Frontal cortex (tissue), 4 donors: ENCODE results near the gene PNKD. TPM values are rescaled to one million over a fixed set of nuclear protein-coding genes. Genes with fewer than 3 reads are reported as not detected.
"Not testable (repeated sequence)": the region's sequence is repeated elsewhere in the genome, so short reads cannot be mapped to it uniquely, and the experiment has no call there.

Experiments used
- DNase-seq, 2 donors: peaks; one replicate each; pipeline ENCODE4 v3.0.0; 2012; ENCODE audit warnings: low spot score in 2 of 2
- FAIRE-seq: peaks from 2 replicates; lab custom pipeline; 2012; peaks lifted over from hg19 to GRCh38; lab: Jason Lieb, UNC
- total RNA-seq: library from RNA; depleted of rRNA; stranded (reverse); fragments of >200 nt; gene quantifications from one replicate; pipeline ENCODE4 v1.2.3, GENCODE V29; 2014
- donor health status: control.
- donor health status: control.
- donor health status: control.

PNKD gene
- total RNA-seq, 1 donor from 2014 or later, result 15.1 TPM

GRCh38 chr2:218312267-218312756 lies 42.0 kb downstream of the PNKD start:
- FAIRE-seq (no peak), DNase-seq (no peak)

GRCh38 chr2:218313356-218313755 lies 43.0 kb downstream of the PNKD start:
- FAIRE-seq (no peak), DNase-seq (no peak)

- FAIRE-seq, result not testable (repeated sequence)
Measured at GRCh38 chr2:218314764-218315163, 44.4 kb downstream of the PNKD start.

GRCh38 chr2:218315397-218315796 lies 45.1 kb downstream of the PNKD start:
- FAIRE-seq, result no peak
- no peak for DNase-seq

More at GRCh38 chr2:218314764-218315163, 44.4 kb downstream of the PNKD start:
- DNase-seq, result not testable (repeated sequence)

- FAIRE-seq (no peak), DNase-seq (no peak)
Measured at GRCh38 chr2:218317303-218317630, 46.9 kb downstream of the PNKD start.

- no peak for DNase-seq
- no peak for FAIRE-seq
Measured at GRCh38 chr2:218317835-218318234, 47.5 kb downstream of the PNKD start.

- DNase-seq, result no peak
Measured at GRCh38 chr2:218318241-218318640, 47.9 kb downstream of the PNKD start.

GRCh38 chr2:218319813-218320365 lies 49.6 kb downstream of the PNKD start:
- no peak for FAIRE-seq
- DNase-seq, result no peak

More at GRCh38 chr2:218318241-218318640, 47.9 kb downstream of the PNKD start:
- no peak for FAIRE-seq

GRCh38 chr2:218320704-218321336 lies 50.5 kb downstream of the PNKD start:
- FAIRE-seq (no peak), DNase-seq (no peak)

GRCh38 chr2:218322768-218323525 lies 52.6 kb downstream of the PNKD start:
- FAIRE-seq (no peak), DNase-seq (peak; percentile 91 to 95)

GRCh38 chr2:218323526-218324472 lies 53.5 kb downstream of the PNKD start:
- FAIRE-seq (no peak), DNase-seq (no peak)

- no peak for DNase-seq
- FAIRE-seq, result no peak
Measured at GRCh38 chr2:218325566-218326160, 55.3 kb downstream of the PNKD start.

- DNase-seq (no peak), FAIRE-seq (no peak)
Measured at GRCh38 chr2:218326315-218326714, 56.0 kb downstream of the PNKD start.

GRCh38 chr2:218327451-218328210 lies 57.3 kb downstream of the PNKD start:
- DNase-seq (no peak), FAIRE-seq (no peak)

- DNase-seq, result no peak
- no peak for FAIRE-seq
Measured at GRCh38 chr2:218328294-218328693, 58.0 kb downstream of the PNKD start.

GRCh38 chr2:218329027-218329825 lies 58.9 kb downstream of the PNKD start:
- FAIRE-seq, result no peak
- no peak for DNase-seq

- FAIRE-seq (no peak), DNase-seq (no peak)
Measured at GRCh38 chr2:218329826-218330593, 59.7 kb downstream of the PNKD start.
